GM23338 (cell line): ENCODE measurements around the gene TEX10. TPM values are rescaled to one million over a fixed set of nuclear protein-coding genes. Genes with fewer than 3 reads are reported as not detected.

Experiments used
- ATAC-seq: fragments of 200-7000 bp; cut with Tn5 transposase; 3 replicates; pipeline ENCODE4 v1.9.1; 2020
- DNase-seq: peaks from one replicate; pipeline ENCODE4 v3.0.0-alpha.2; 2015; ENCODE audit warnings: low spot score
- H2AFZ ChIP-seq: fragments of 200-600 bp; sonication (generic); 2 replicates; pipeline ENCODE4 v1.8.0; 2016; ENCODE audit warnings: antibody characterized with exemption, mild to moderate bottlenecking, moderate library complexity
- H3F3A ChIP-seq: fragments of 200-600 bp; sonication (generic); replicated peaks from 2 replicates; pipeline ENCODE4 v1.8.0; 2017; ENCODE audit warnings: antibody characterized with exemption, mixed run types, low read depth
- H3K27ac ChIP-seq: fragments of 200-600 bp; sonication (generic); 2 replicates; pipeline ENCODE4 v1.6.1; 2016; ENCODE audit warnings: low read depth
- H3K27me3 ChIP-seq: fragments of 200-600 bp; sonication (generic); 2 replicates; pipeline ENCODE4 v1.8.0; 2016; ENCODE audit warnings: mild to moderate bottlenecking, mixed run types, moderate library complexity; ENCODE audit not compliant: insufficient read depth
- H3K36me3 ChIP-seq: fragments of 200-600 bp; sonication (generic); 2 replicates; pipeline ENCODE4 v1.8.0; 2016; ENCODE audit warnings: mild to moderate bottlenecking; ENCODE audit not compliant: insufficient read depth
- H3K4me1 ChIP-seq: fragments of 200-600 bp; sonication (generic); 2 replicates; pipeline ENCODE4 v1.8.0; 2016; ENCODE audit warnings: mild to moderate bottlenecking, moderate library complexity; ENCODE audit not compliant: insufficient read depth
- H3K4me2 ChIP-seq: fragments of 200-600 bp; sonication (generic); 2 replicates; pipeline ENCODE4 v1.7.1; 2017; ENCODE audit warnings: mixed run types
- H3K4me3 ChIP-seq: fragments of 200-600 bp; sonication (generic); 2 replicates; pipeline ENCODE4 v1.6.1; 2016; ENCODE audit warnings: mixed run types
- H3K79me2 ChIP-seq: fragments of 200-600 bp; sonication (generic); replicated peaks from 2 replicates; pipeline ENCODE4 v1.8.0; 2017; ENCODE audit warnings: mild to moderate bottlenecking; ENCODE audit not compliant: insufficient read depth
- H3K9me2 ChIP-seq: fragments of 200-600 bp; sonication (generic); 2 replicates; pipeline ENCODE4 v1.8.0; 2017; ENCODE audit not compliant: insufficient read depth
- H4K20me1 ChIP-seq: fragments of 200-600 bp; sonication (generic); replicated peaks from 2 replicates; pipeline ENCODE4 v1.8.0; 2017; ENCODE audit warnings: mild to moderate bottlenecking; ENCODE audit not compliant: insufficient read depth
- H3K27ac Mint-ChIP-seq: 2 replicates; pipeline ENCODE4 v1.8.0; 2020; ENCODE audit warnings: inconsistent platforms, mild to moderate bottlenecking, moderate library complexity, mixed read lengths
- H3K27me3 Mint-ChIP-seq: 3 replicates; pipeline ENCODE4 v1.8.0; 2022; ENCODE audit warnings: low read depth, mild to moderate bottlenecking, moderate library complexity, mixed read lengths, inconsistent platforms; ENCODE audit not compliant: insufficient read depth, poor library complexity
- H3K36me3 Mint-ChIP-seq: 3 replicates; pipeline ENCODE4 v1.8.0; 2021; ENCODE audit warnings: low read depth, mild to moderate bottlenecking, inconsistent platforms, moderate library complexity, mixed read lengths
- H3K4me1 Mint-ChIP-seq: 3 replicates; pipeline ENCODE4 v1.8.0; 2020; ENCODE audit warnings: mild to moderate bottlenecking, inconsistent platforms, mixed read lengths
- H3K4me3 Mint-ChIP-seq: 3 replicates; pipeline ENCODE4 v1.8.0; 2021; ENCODE audit warnings: moderate library complexity, mild to moderate bottlenecking, inconsistent platforms, mixed read lengths
- H3K9me3 Mint-ChIP-seq: 3 replicates; pipeline ENCODE4 v1.8.0; 2020; ENCODE audit warnings: moderate library complexity, mild to moderate bottlenecking, inconsistent platforms, mixed read lengths
- ETS1 ChIP-seq: IDR thresholded peaks from 2 replicates; pipeline ENCODE4 v1.6.1; 2016; ENCODE audit warnings: antibody characterized with exemption
- EZH2 ChIP-seq: fragments of 200-600 bp; sonication (generic); IDR thresholded peaks from one replicate; pipeline ENCODE4 v1.8.0; 2017; ENCODE audit warnings: antibody characterized with exemption, mild to moderate bottlenecking, low read depth; ENCODE audit not compliant: unreplicated experiment
- EZH2phosphoT487 ChIP-seq: fragments of 200-600 bp; sonication (generic); IDR thresholded peaks from one replicate; pipeline ENCODE4 v1.8.1; 2018; ENCODE audit warnings: antibody characterized with exemption; ENCODE audit not compliant: unreplicated experiment
- JUNB ChIP-seq: IDR thresholded peaks from one replicate; pipeline ENCODE4 v1.6.1; 2016; ENCODE audit warnings: antibody characterized with exemption; ENCODE audit not compliant: unreplicated experiment
- NANOG ChIP-seq: IDR thresholded peaks from 2 replicates; pipeline ENCODE4 v1.6.1; 2016; ENCODE audit warnings: antibody characterized with exemption, borderline replicate concordance
- POLR2AphosphoS5 ChIP-seq: IDR thresholded peaks from 2 replicates; pipeline ENCODE4 v1.6.1; 2016; ENCODE audit warnings: antibody characterized with exemption, low read depth
- REST ChIP-seq: IDR thresholded peaks from one replicate; pipeline ENCODE4 v1.6.1; 2018; ENCODE audit warnings: antibody characterized with exemption; ENCODE audit not compliant: unreplicated experiment
- STAT1 ChIP-seq: IDR thresholded peaks from one replicate; pipeline ENCODE4 v1.6.1; 2016; ENCODE audit warnings: antibody characterized with exemption; ENCODE audit not compliant: unreplicated experiment
- ZNF114 ChIP-seq: fragments of 250-450 bp; sonication (Bioruptor Pico); IDR thresholded peaks from 2 replicates; pipeline ENCODE4 v1.5.0; 2020; ENCODE audit warnings: mild to moderate bottlenecking, moderate library complexity
- ZNF331 ChIP-seq: fragments of 250-450 bp; sonication (Bioruptor Pico); IDR thresholded peaks from 2 replicates; pipeline ENCODE4 v1.5.0; 2020; ENCODE audit warnings: low read depth, mild to moderate bottlenecking, moderate library complexity
- polyA plus RNA-seq: library from polyadenylated mRNA; unstranded; fragments of >200 nt; fragmentation: Nextera tagmentation; extraction: Ambion mirVana; gene quantifications from 2 replicates; pipeline ENCODE4 v1.2.1, GENCODE V29; 2016
- total RNA-seq: library from RNA; depleted of rRNA; stranded (reverse); fragments of >200 nt; shearing (Covaris generic); gene quantifications from 2 replicates; pipeline ENCODE4 v1.2.3, GENCODE V29; 2014

TEX10 gene
- total and polyA plus RNA-seq, 2 experiments from 2014 or later: 35.0 to 102 TPM

GRCh38 chr9:100377015-100377414, 24.3 kb upstream of the TEX10 start (continued):
- TF ChIP-seq STAT1 (no peak), EZH2 (no peak), ZNF114 (CRISPR knock-in tag) (no peak), REST (no peak), ETS1 (no peak), EZH2phosphoT487 (no peak), ZNF331 (no peak), POLR2AphosphoS5 (no peak), NANOG (no peak), JUNB (no peak)

- Histone ChIP-seq H3K9me2 (no peaks in the 10 kb centered on the region), H3K27me3 (no peaks in the 10 kb centered on the region), H3K27ac (no peak overlapping the region), H2AFZ (no peak overlapping the region), H3K4me3 (no peak overlapping the region), H3K36me3 (0 out of 2 replicates have a peak, but pooled peaks cover 7% of the 10 kb centered on the region), H3K4me2 (no peak overlapping the region), H4K20me1 (no peaks in the 10 kb centered on the region), H3K79me2 (no peaks in the 10 kb centered on the region), H3F3A (no peaks in the 10 kb centered on the region), H3K4me1 (no peaks in the 10 kb centered on the region)
- ATAC-seq: no peak
- no peak overlapping the region for H3K27ac Mint-ChIP-seq
- H3K4me1 Mint-ChIP-seq: no peaks in the 10 kb centered on the region
- H3K4me3 Mint-ChIP-seq: no peak overlapping the region
- peaks cover 35% of the 10 kb centered on the region for H3K9me3 Mint-ChIP-seq
- no peak for TF ChIP-seq STAT1
- DNase-seq: peak; percentile 15
- peaks cover 46% of the 10 kb centered on the region for H3K36me3 Mint-ChIP-seq
- H3K27me3 Mint-ChIP-seq: peaks cover 5% of the 10 kb centered on the region
Measured at GRCh38 chr9:100375658-100376057, 22.9 kb upstream of the TEX10 start.

- H3K36me3 Mint-ChIP-seq: peaks cover 71% of the 10 kb centered on the region
- H3K27me3 Mint-ChIP-seq: peaks cover 1% of the 10 kb centered on the region
- Histone ChIP-seq H3K27ac (no peak overlapping the region), H3K4me1 (no peaks in the 10 kb centered on the region), H3K79me2 (no peaks in the 10 kb centered on the region), H4K20me1 (no peaks in the 10 kb centered on the region), H3K4me2 (no peak overlapping the region), H3K27me3 (no peaks in the 10 kb centered on the region), H3K36me3 (peaks cover 11% of the 10 kb centered on the region; the same call in 1 of the 2 replicates), H3K4me3 (no peak overlapping the region), H2AFZ (no peak overlapping the region), H3K9me2 (no peaks in the 10 kb centered on the region), H3F3A (no peaks in the 10 kb centered on the region)
- no peak overlapping the region for H3K27ac Mint-ChIP-seq
- DNase-seq: no peak
- H3K4me1 Mint-ChIP-seq: no peaks in the 10 kb centered on the region
- H3K9me3 Mint-ChIP-seq: peaks cover 55% of the 10 kb centered on the region
- ATAC-seq: no peak
- H3K4me3 Mint-ChIP-seq: no peak overlapping the region
- TF ChIP-seq STAT1: no peak
- TF ChIP-seq ETS1: no peak
Measured at GRCh38 chr9:100372648-100373047, 19.9 kb upstream of the TEX10 start.
